Adrenal gland (tissue), 12 donors: Measurements from ENCODE around the gene SLC37A1. TPM values are rescaled to one million over a fixed set of nuclear protein-coding genes. Genes with fewer than 3 reads are reported as not detected.
A peak's percentile ranks its signal among the peaks of the same experiment; 100 is the strongest.
"Not testable (repeated sequence)": the region's sequence is repeated elsewhere in the genome, so short reads cannot be mapped to it uniquely, and the experiment has no call there.

Experiments
- DNase-seq, 7 donors: peaks; one replicate each; pipeline ENCODE4 v3.0.0-alpha.2; 2019 to 2020
- H3K27ac ChIP-seq, 5 donors: fragments of 200-600 bp; sonication (generic) in 4 of 5; 1 replicate in 3 of 5; 2 replicates in 2 of 5; pipeline versions ENCODE4 v1.5.1 to v1.8.0; 2016 to 2020; ENCODE audit warnings: mild to moderate bottlenecking in 1 of 5
- H3K27me3 ChIP-seq: fragments of 200-600 bp; 2 replicates; pipeline ENCODE4 v1.8.0; 2021
- H3K36me3 ChIP-seq, 2 donors: fragments of 200-600 bp; replicated peaks in 1 of 2; 1 replicate in 1 of 2; 2 replicates in 1 of 2; pipeline versions ENCODE4 v1.5.1 to v1.8.0; 2018 to 2022
- H3K4me1 ChIP-seq, 2 donors: fragments of 200-600 bp; replicated peaks in 1 of 2; 1 replicate in 1 of 2; 2 replicates in 1 of 2; pipeline versions ENCODE4 v1.5.1 to v1.8.0; 2018 to 2021
- H3K4me3 ChIP-seq, 4 donors: fragments of 200-600 bp; sonication (generic) in 3 of 4; one replicate each; pipeline ENCODE4 v1.5.1; 2016 to 2018
- H3K9me3 ChIP-seq, 3 donors: fragments of 200-600 bp; sonication (generic) in 1 of 3; replicated peaks in 1 of 3; 1 replicate in 2 of 3; 2 replicates in 1 of 3; pipeline versions ENCODE4 v1.5.1 to v1.8.0; 2016 to 2021
- POLR2A ChIP-seq, 2 donors: fragments of 450-650 bp; IDR thresholded peaks; one replicate each; pipeline ENCODE4 v1.6.1; 2017; ENCODE audit warnings: antibody characterized with exemption in 2 of 2, mild to moderate bottlenecking in 2 of 2, moderate library complexity in 1 of 2
- WGBS, 4 donors: extraction: QIAGEN DNeasy Blood & Tissue Kit in 2 of 4; methylation state at CpG; one replicate each; pipeline versions ENCODE4 v1.1.5 to v1.1.7; 2013 to 2017; 5-methylcytosine and 5-hydroxymethylcytosine counted together
- intact Hi-C, 2 donors: fragments of 100-400 bp; cut with DNase I; formaldehyde crosslinking; loops; one replicate each; pipeline versions ENCODE4 v1.14.1 to v1.15.0; 2022 to 2023
- polyA plus RNA-seq, 3 donors: library from polyadenylated mRNA; stranded (reverse); fragments of 200-250 nt in 2 of 3; fragments of 350-450 nt in 1 of 3; fragmentation: Illumina TruSeq in 1 of 3; extraction: RNeasy Lipid Tissue Mini Kit (QIAGEN cat#74804) in 1 of 3; gene quantifications; one replicate each; pipeline ENCODE4 v1.2.3, GENCODE V29; 2013 to 2014
- total RNA-seq, 9 donors: library from RNA; depleted of rRNA in 4 of 9; stranded (reverse); fragments of >200 nt in 4 of 9; fragments of 120-200 nt in 1 of 9; fragmentation: NEBNext Ultra II Directional in 1 of 9; extraction: Animal tissue kit (Norgen Biotek cat#: 25700) in 1 of 9; gene quantifications; one replicate each; pipeline versions ENCODE4 v1.1.0 to v1.2.4, GENCODE V29; 2013 to 2023
- TF ChIP-seq, protein P1 (sequence below), 6 experiments: fragments of 450-650 bp in 4 of 6; fragments of 200-600 bp in 2 of 6; sonication (generic) in 1 of 6; IDR thresholded peaks; 1 replicate in 5 of 6; 2 replicates in 1 of 6; pipeline versions ENCODE4 v1.5.1 to v1.8.0; 2016 to 2021; ENCODE audit warnings: antibody characterized with exemption in 6 of 6, mild to moderate bottlenecking in 2 of 6, moderate library complexity in 1 of 6
- donor health status: healthy with polysubstance abuse.
- donor health status: Bipolar disorder and iron deficiency.
- donor health status: DM: yes; HTN: yes; CAD: no.
- donor health status: DM: no; HTN: no; CAD: no.
- donor health status: DM: no; HTN: no; CAD: no.
- donor health status: DM: yes; HTN: yes; CAD: no.

The SLC37A1 gene
- total and polyA plus RNA-seq, 12 donors, result 4.8 to 27.2 (median 16.3) TPM

- TF ChIP-seq, protein P1, sequence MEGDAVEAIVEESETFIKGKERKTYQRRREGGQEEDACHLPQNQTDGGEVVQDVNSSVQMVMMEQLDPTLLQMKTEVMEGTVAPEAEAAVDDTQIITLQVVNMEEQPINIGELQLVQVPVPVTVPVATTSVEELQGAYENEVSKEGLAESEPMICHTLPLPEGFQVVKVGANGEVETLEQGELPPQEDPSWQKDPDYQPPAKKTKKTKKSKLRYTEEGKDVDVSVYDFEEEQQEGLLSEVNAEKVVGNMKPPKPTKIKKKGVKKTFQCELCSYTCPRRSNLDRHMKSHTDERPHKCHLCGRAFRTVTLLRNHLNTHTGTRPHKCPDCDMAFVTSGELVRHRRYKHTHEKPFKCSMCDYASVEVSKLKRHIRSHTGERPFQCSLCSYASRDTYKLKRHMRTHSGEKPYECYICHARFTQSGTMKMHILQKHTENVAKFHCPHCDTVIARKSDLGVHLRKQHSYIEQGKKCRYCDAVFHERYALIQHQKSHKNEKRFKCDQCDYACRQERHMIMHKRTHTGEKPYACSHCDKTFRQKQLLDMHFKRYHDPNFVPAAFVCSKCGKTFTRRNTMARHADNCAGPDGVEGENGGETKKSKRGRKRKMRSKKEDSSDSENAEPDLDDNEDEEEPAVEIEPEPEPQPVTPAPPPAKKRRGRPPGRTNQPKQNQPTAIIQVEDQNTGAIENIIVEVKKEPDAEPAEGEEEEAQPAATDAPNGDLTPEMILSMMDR (IDR thresholded peaks at IDR 0.05), result no peak
- no peak for TF ChIP-seq POLR2A (IDR thresholded peaks at IDR 0.05)
- Histone ChIP-seq H3K9me3 (no peaks in the 10 kb centered on the region), H3K4me3 (no peak overlapping the region), H3K4me1 (no peaks in the 10 kb centered on the region), H3K27me3 (peaks cover 10% of the 10 kb centered on the region), H3K27ac (no peak overlapping the region), H3K36me3 (no peaks in the 10 kb centered on the region)
- intact Hi-C loops, result no loop called here
- 77 to 87% (median 84%) methylated on average over 1 of the region's 1 CpG for WGBS, 4 donors
- DNase-seq, result no peak
Measured at GRCh38 chr21:42612390-42612789, 98.7 kb downstream of the SLC37A1 start.

DNA sequence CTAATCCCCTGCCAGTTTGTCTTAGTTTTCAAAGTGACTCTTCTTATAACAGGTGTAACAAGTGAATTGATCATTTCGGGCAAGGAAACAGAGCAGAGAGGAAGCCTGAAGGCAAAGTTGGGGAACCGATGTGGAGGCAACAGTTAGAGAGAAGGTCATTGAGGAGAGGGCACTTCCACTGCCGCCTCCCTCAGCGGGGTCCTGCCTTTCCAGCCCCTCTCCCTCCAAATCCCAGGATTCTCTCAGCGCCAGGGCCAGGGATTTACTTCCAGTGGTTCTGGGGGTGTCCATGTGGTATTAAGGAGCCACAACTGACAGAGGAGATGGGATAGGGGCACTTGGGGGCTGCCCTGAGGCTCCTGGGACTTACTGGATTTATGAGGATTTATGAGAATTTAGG, 100.1 kb downstream of the SLC37A1 start:
- Histone ChIP-seq H3K27me3 (peaks cover 23% of the 10 kb centered on the region), H3K36me3 (no peaks in the 10 kb centered on the region), H3K9me3 (no peaks in the 10 kb centered on the region), H3K27ac (no peak overlapping the region), H3K4me3 (no peak overlapping the region), H3K4me1 (no peaks in the 10 kb centered on the region)
- TF ChIP-seq, protein P1 (IDR thresholded peaks at IDR 0.05), result no peak
- no peak for TF ChIP-seq POLR2A (IDR thresholded peaks at IDR 0.05)
- whole genome bisulfite sequencing, 4 donors, result 91 to 97% (median 96%) methylated on average over 4 to 5 of the region's 5 CpGs
- intact Hi-C loops, result no loop called here
- no peak for DNase-seq

DNA sequence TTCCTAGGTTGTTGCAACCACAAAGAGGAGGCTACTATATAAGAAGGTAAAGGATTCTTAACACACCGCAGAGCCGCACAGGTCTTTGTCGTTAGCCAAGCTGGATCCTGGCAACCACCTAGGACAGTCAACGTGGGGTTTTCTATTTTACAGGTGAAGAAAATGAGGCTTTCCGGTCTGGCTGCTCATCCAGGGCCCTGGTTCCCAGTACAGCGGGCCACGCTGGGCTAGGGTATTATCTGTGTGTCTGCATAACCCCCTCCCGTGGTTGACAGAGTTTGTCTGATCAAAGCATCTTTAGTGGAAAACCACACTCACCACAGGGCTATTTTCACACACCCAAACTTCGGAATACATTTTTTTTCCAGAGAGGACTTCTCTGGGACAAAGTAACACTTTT, 100.7 kb downstream of the SLC37A1 start:
- H3K27ac ChIP-seq, result no peak overlapping the region
- H3K4me1 ChIP-seq, result no peaks in the 10 kb centered on the region
- WGBS, 4 donors, result 77 to 81% (median 79%) methylated on average over 9 of the region's 9 CpGs
- peaks cover 23% of the 10 kb centered on the region for H3K27me3 ChIP-seq
- intact Hi-C loops, result no loop called here
- no peaks in the 10 kb centered on the region for H3K36me3 ChIP-seq
- H3K9me3 ChIP-seq, result no peaks in the 10 kb centered on the region
- no peak overlapping the region for H3K4me3 ChIP-seq
- TF ChIP-seq POLR2A (IDR thresholded peaks at IDR 0.05), result no peak
- TF ChIP-seq, protein P1 (IDR thresholded peaks at IDR 0.05), result no peak
- no peak for DNase-seq

GRCh38 chr21:42614811-42615351, 101.2 kb downstream of the SLC37A1 start:
- intact Hi-C loops, result no loop called here
- H3K36me3 ChIP-seq, result no peaks in the 10 kb centered on the region
- H3K27ac ChIP-seq, result no peak overlapping the region
- no peaks in the 10 kb centered on the region for H3K4me1 ChIP-seq
- H3K4me3 ChIP-seq, result no peak overlapping the region
- H3K27me3 ChIP-seq, result peaks cover 25% of the 10 kb centered on the region
- WGBS, 4 donors, result 17 to 36% (median 35%) methylated on average over 10 to 14 of the region's 14 CpGs
- peak in 2 of 7 donors; percentile 17 to 18 for DNase-seq
- no peak for TF ChIP-seq POLR2A (IDR thresholded peaks at IDR 0.05)
- TF ChIP-seq, protein P1 (IDR thresholded peaks at IDR 0.05), result no peak
- no peaks in the 10 kb centered on the region for H3K9me3 ChIP-seq

DNA sequence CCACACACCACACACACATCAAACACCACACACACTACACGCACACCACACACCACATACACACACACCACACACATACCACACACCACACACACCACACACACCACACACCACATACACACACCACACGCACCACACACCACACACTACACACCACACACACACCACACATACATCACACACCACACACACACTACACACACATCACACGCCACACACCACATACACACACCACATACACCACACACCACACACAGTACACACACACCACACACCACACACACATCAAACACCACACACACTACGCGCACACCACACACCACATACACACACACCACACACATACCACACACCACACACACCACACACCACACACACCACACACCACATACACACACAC, 101.7 kb downstream of the SLC37A1 start:
- 54 to 72% (median 60%) methylated on average over 2 to 4 of the region's 5 CpGs; no CpG with 5 or more reads in 1 of the 4 donors for WGBS, 4 donors
- H3K36me3 ChIP-seq, DNase-seq, intact Hi-C loops, H3K4me3 ChIP-seq, H3K9me3 ChIP-seq, H3K27ac ChIP-seq, H3K4me1 ChIP-seq: not testable (repeated sequence)
- peaks cover 25% of the 10 kb centered on the region for H3K27me3 ChIP-seq
